WTC11 (cell line): ENCODE results near the gene FGD2. TPM values are rescaled to one million over a fixed set of nuclear protein-coding genes. Genes with fewer than 3 reads are reported as not detected.

ENCODE experiments used
- ATAC-seq: fragments of 200-7000 bp; cut with Tn5 transposase; 2 replicates; pipeline ENCODE4 v1.10.0; 2021; ENCODE audit warnings: mild to moderate bottlenecking, moderate library complexity
- CTCF ChIA-PET: fragments of 300-600 bp; sonication (Branson Sonifier 250); formaldehyde crosslinking; loops from one replicate; lab custom pipeline; 2021; ENCODE audit warnings: antibody characterized with exemption; lab: Charles Lee
- POLR2A ChIA-PET: fragments of 350-600 bp; sonication (Branson Sonifier 250); formaldehyde crosslinking; loops from one replicate; lab custom pipeline; 2021; ENCODE audit warnings: antibody characterized with exemption; lab: Charles Lee
- DNase-seq: peaks from one replicate; pipeline ENCODE4 v3.0.0; 2021; ENCODE audit warnings: low spot score
- H3K27ac Mint-ChIP-seq: 2 replicates; pipeline ENCODE4 v1.8.0; 2021; ENCODE audit warnings: mixed read lengths
- H3K27me3 Mint-ChIP-seq: 2 replicates; pipeline ENCODE4 v1.8.0; 2021; ENCODE audit warnings: low read depth, mild to moderate bottlenecking, moderate library complexity, mixed read lengths
- H3K36me3 Mint-ChIP-seq: 2 replicates; pipeline ENCODE4 v1.8.0; 2021; ENCODE audit warnings: mixed read lengths
- H3K4me1 Mint-ChIP-seq: 2 replicates; pipeline ENCODE4 v1.8.0; 2022; ENCODE audit warnings: mixed read lengths
- H3K4me3 Mint-ChIP-seq: 2 replicates; pipeline ENCODE4 v1.8.0; 2021; ENCODE audit warnings: mild to moderate bottlenecking, moderate library complexity, mixed read lengths
- H3K9me3 Mint-ChIP-seq: 2 replicates; pipeline ENCODE4 v1.8.0; 2021; ENCODE audit warnings: mixed read lengths
- CDX4 ChIP-seq: fragments of 250-450 bp; sonication (Bioruptor Pico); IDR thresholded peaks from 2 replicates; pipeline ENCODE4 v1.9.0; 2021; ENCODE audit warnings: moderate library complexity, mild to moderate bottlenecking, inconsistent platforms, borderline replicate concordance
- CREM ChIP-seq: sonication (generic); formaldehyde crosslinking; IDR thresholded peaks from 2 replicates; pipeline ENCODE4 v1.8.1; 2022; ENCODE audit warnings: mild to moderate bottlenecking, missing genetic modification reagents, moderate library complexity
- E2F1 ChIP-seq: sonication (generic); formaldehyde crosslinking; IDR thresholded peaks from 2 replicates; pipeline ENCODE4 v1.8.0; 2022; ENCODE audit warnings: mild to moderate bottlenecking, missing genetic modification reagents
- ERG ChIP-seq: fragments of 250-450 bp; sonication (Bioruptor Pico); IDR thresholded peaks from 2 replicates; pipeline ENCODE4 v1.8.0; 2021; ENCODE audit warnings: mild to moderate bottlenecking
- FOXP1 ChIP-seq: sonication (generic); formaldehyde crosslinking; IDR thresholded peaks from 2 replicates; pipeline ENCODE4 v1.8.0; 2022; ENCODE audit warnings: missing genetic modification reagents, mild to moderate bottlenecking, moderate library complexity, borderline replicate concordance
- GABPB1 ChIP-seq: sonication (generic); formaldehyde crosslinking; IDR thresholded peaks from 2 replicates; pipeline ENCODE4 v1.8.1; 2023; ENCODE audit warnings: mild to moderate bottlenecking, missing genetic modification reagents
- JUN ChIP-seq: sonication (generic); formaldehyde crosslinking; IDR thresholded peaks from 2 replicates; pipeline ENCODE4 v1.8.0; 2023; ENCODE audit warnings: mild to moderate bottlenecking, missing genetic modification reagents
- NFE2L1 ChIP-seq: sonication (generic); formaldehyde crosslinking; IDR thresholded peaks from 2 replicates; pipeline ENCODE4 v1.8.1; 2023; ENCODE audit warnings: missing genetic modification reagents
- RELA ChIP-seq: sonication (generic); formaldehyde crosslinking; IDR thresholded peaks from 2 replicates; pipeline ENCODE4 v1.8.1; 2022; ENCODE audit warnings: missing genetic modification reagents, mild to moderate bottlenecking, borderline replicate concordance
- TP53 ChIP-seq: sonication (generic); formaldehyde crosslinking; IDR thresholded peaks from 2 replicates; pipeline ENCODE4 v1.8.1; 2023; ENCODE audit warnings: mild to moderate bottlenecking, missing genetic modification reagents
- ZSCAN18 ChIP-seq: fragments of 250-450 bp; sonication (Bioruptor Pico); IDR thresholded peaks from 2 replicates; pipeline ENCODE4 v2.1.2; 2022; ENCODE audit warnings: mild to moderate bottlenecking, moderate library complexity
- total RNA-seq: library from RNA; stranded (reverse); gene quantifications from 3 replicates; pipeline ENCODE4 v1.2.3, GENCODE V29; 2021

FGD2 gene
- total RNA-seq, 1 experiment from 2014 or later, result 0.31 TPM

- TF ChIP-seq ERG (CRISPR knock-in tag) (no peak), TP53 (CRISPR knock-in tag) (no peak), CDX4 (CRISPR knock-in tag) (no peak), FOXP1 (CRISPR knock-in tag) (no peak), NFE2L1 (CRISPR knock-in tag) (no peak), CREM (CRISPR knock-in tag) (no peak), RELA (CRISPR knock-in tag) (no peak), GABPB1 (CRISPR knock-in tag) (no peak), E2F1 (no peak)
Observed at GRCh38 chr6:37024656-37025337, 19.3 kb downstream of the FGD2 start (continued).

GRCh38 chr6:37025621-37026466 is 20.4 kb downstream of the FGD2 start:
- DNase-seq (no peak), ATAC-seq (no peak)
- Mint-ChIP-seq H3K27ac (peak overlapping the region; percentile 1; the same call in 1 of the 2 replicates), H3K36me3 (peaks cover 8% of the 10 kb centered on the region), H3K4me3 (no peak overlapping the region)
- CTCF ChIA-PET, result interaction anchor here (0.7 to 15.6 kb wide), 5 partner anchors 8 to 243 kb away, joined by 3 to 537 read pairs (median 5); no protein-coding TSS in a partner anchor
- no peak for TF ChIP-seq JUN (CRISPR knock-in tag)
- TF ChIP-seq, all 79 proteins: peak for 0
- Mint-ChIP-seq H3K27me3 (no peaks in the 10 kb centered on the region), H3K4me1 (peaks cover 11% of the 10 kb centered on the region), H3K9me3 (peaks cover 13% of the 10 kb centered on the region)
- POLR2A ChIA-PET, result interaction anchor here (0.6 kb wide), 1 partner anchor 144 kb away, joined by 4 read pairs; the partner anchor contains the start of gene PIM1

GRCh38 chr6:37027036-37027720 is 21.7 kb downstream of the FGD2 start:
- no peak for DNase-seq
- Mint-ChIP-seq H3K4me1 (no peaks in the 10 kb centered on the region), H3K4me3 (no peak overlapping the region), H3K27me3 (no peaks in the 10 kb centered on the region), H3K27ac (no peak overlapping the region), H3K9me3 (peaks cover 13% of the 10 kb centered on the region), H3K36me3 (peaks cover 8% of the 10 kb centered on the region)
- no peak for ATAC-seq
- CTCF ChIA-PET, result interaction anchor here (0.7 to 15.6 kb wide), 14 partner anchors 9 to 299 kb away, joined by 3 to 537 read pairs (median 5); partner anchors contain the start of genes C6orf89 and PIM1
- POLR2A ChIA-PET, result interaction anchor here (0.5 kb wide), 1 partner anchor 31 kb away, joined by 3 read pairs; no protein-coding TSS in a partner anchor
- no peak for TF ChIP-seq ZSCAN18 (CRISPR knock-in tag)
